H9 (cell line): ENCODE results near the gene PNPLA7. TPM values are rescaled to one million over a fixed set of nuclear protein-coding genes. Genes with fewer than 3 reads are reported as not detected.

Experiments
- DNase-seq: peaks from one replicate; pipeline ENCODE4 v3.0.0-alpha.2; 2017
- H2AFZ ChIP-seq: one replicate; pipeline ENCODE4 v1.6.1; 2013; ENCODE audit warnings: mild to moderate bottlenecking, low read length, control low read depth, moderate library complexity
- H2AK5ac ChIP-seq: 2 replicates; pipeline ENCODE4 v1.6.1; 2013; ENCODE audit warnings: low read length, control low read depth, mixed read lengths; ENCODE audit not compliant: insufficient read length
- H2BK120ac ChIP-seq: one replicate; pipeline ENCODE4 v1.6.1; 2013; ENCODE audit warnings: low read depth, mild to moderate bottlenecking, low read length, control low read depth, inconsistent platforms; ENCODE audit not compliant: poor library complexity, severe bottlenecking
- H2BK12ac ChIP-seq: 2 replicates; pipeline ENCODE4 v1.6.1; 2013; ENCODE audit warnings: low read length, control low read depth, mixed read lengths, low read depth; ENCODE audit not compliant: insufficient read length
- H2BK15ac ChIP-seq: 2 replicates; pipeline ENCODE4 v1.6.1; 2013; ENCODE audit warnings: low read depth, low read length, control low read depth
- H2BK20ac ChIP-seq: one replicate; pipeline ENCODE4 v1.6.1; 2013; ENCODE audit warnings: low read depth, mild to moderate bottlenecking, low read length, control low read depth, inconsistent platforms; ENCODE audit not compliant: poor library complexity, severe bottlenecking
- H2BK5ac ChIP-seq: 2 replicates; pipeline ENCODE4 v1.6.1; 2013; ENCODE audit warnings: low read length, control low read depth, mixed read lengths; ENCODE audit not compliant: insufficient read length
- H3K14ac ChIP-seq: 2 replicates; pipeline ENCODE4 v1.6.1; 2013; ENCODE audit warnings: low read length, control low read depth; ENCODE audit not compliant: insufficient read depth
- H3K18ac ChIP-seq: 2 replicates; pipeline ENCODE4 v1.6.1; 2013; ENCODE audit warnings: low read depth, mild to moderate bottlenecking, mixed read lengths, low read length, control low read depth; ENCODE audit not compliant: insufficient read length
- H3K23ac ChIP-seq: 2 replicates; pipeline ENCODE4 v1.6.1; 2013; ENCODE audit warnings: low read length, control low read depth, mixed read lengths, low read depth; ENCODE audit not compliant: insufficient read length
- H3K23me2 ChIP-seq: 2 replicates; pipeline ENCODE4 v1.6.1; 2013; ENCODE audit warnings: low read depth, mild to moderate bottlenecking, mixed read lengths, low read length, control low read depth; ENCODE audit not compliant: insufficient read length, poor library complexity, severe bottlenecking
- H3K27ac ChIP-seq: 2 replicates; pipeline ENCODE4 v1.5.1; 2013; ENCODE audit warnings: low read length, control low read depth, mixed read lengths, low read depth; ENCODE audit not compliant: insufficient read length
- H3K27me3 ChIP-seq: 2 replicates; pipeline ENCODE4 v1.6.1; 2013; ENCODE audit warnings: low read length, control low read depth, inconsistent platforms; ENCODE audit not compliant: insufficient read depth
- H3K4ac ChIP-seq: 2 replicates; pipeline ENCODE4 v1.6.1; 2013; ENCODE audit warnings: low read depth, mild to moderate bottlenecking, control low read depth, inconsistent platforms, low read length, moderate library complexity
- H3K4me1 ChIP-seq: 2 replicates; pipeline ENCODE4 v1.6.1; 2013; ENCODE audit warnings: low read length, control low read depth, inconsistent platforms; ENCODE audit not compliant: insufficient read depth
- H3K4me2 ChIP-seq: 2 replicates; pipeline ENCODE4 v1.6.1; 2013; ENCODE audit warnings: low read length, control low read depth, mixed read lengths; ENCODE audit not compliant: insufficient read length, insufficient read depth
- H3K56ac ChIP-seq: 2 replicates; pipeline ENCODE4 v1.6.1; 2013; ENCODE audit warnings: low read depth, mild to moderate bottlenecking, mixed read lengths, low read length, control low read depth; ENCODE audit not compliant: insufficient read length
- H3K79me1 ChIP-seq: 2 replicates; pipeline ENCODE4 v1.6.1; 2013; ENCODE audit warnings: low read depth, mild to moderate bottlenecking, moderate library complexity, low read length, control low read depth, inconsistent platforms; ENCODE audit not compliant: insufficient read depth, poor library complexity, severe bottlenecking
- H3K79me2 ChIP-seq: 2 replicates; pipeline ENCODE4 v1.6.1; 2013; ENCODE audit warnings: low read length, control low read depth, inconsistent platforms; ENCODE audit not compliant: insufficient read depth
- H3K9ac ChIP-seq: 2 replicates; pipeline ENCODE4 v1.6.1; 2013; ENCODE audit warnings: low read length, control low read depth, mixed read lengths; ENCODE audit not compliant: insufficient read length; ENCODE audit errors: extremely low read depth
- H3K9me3 ChIP-seq: one replicate; pipeline ENCODE4 v1.6.1; 2013; ENCODE audit warnings: low read depth, low read length, inconsistent platforms; ENCODE audit not compliant: control insufficient read depth
- H3T11ph ChIP-seq: one replicate; pipeline ENCODE4 v1.6.1; 2013; ENCODE audit warnings: mild to moderate bottlenecking, low read length, control low read depth, inconsistent platforms
- H4K20me1 ChIP-seq: one replicate; pipeline ENCODE4 v1.6.1; 2013; ENCODE audit not compliant: control insufficient read depth, insufficient read length, insufficient read depth
- H4K5ac ChIP-seq: 2 replicates; pipeline ENCODE4 v1.6.1; 2013; ENCODE audit warnings: low read depth, mild to moderate bottlenecking, mixed read lengths, low read length, control low read depth; ENCODE audit not compliant: insufficient read length
- H4K8ac ChIP-seq: replicated peaks from 2 replicates; pipeline ENCODE4 v1.6.1; 2013; ENCODE audit warnings: low read length, control low read depth, mixed read lengths, low read depth; ENCODE audit not compliant: insufficient read length
- H4K91ac ChIP-seq: 2 replicates; pipeline ENCODE4 v1.6.1; 2013; ENCODE audit warnings: low read depth, mild to moderate bottlenecking, moderate library complexity, mixed read lengths, low read length, control low read depth; ENCODE audit not compliant: insufficient read length
- H3K27ac Mint-ChIP-seq, 3 experiments: 2 replicates in 2 of 3; 3 replicates in 1 of 3; pipeline ENCODE4 v1.8.0; 2020 to 2021; ENCODE audit warnings: mixed read lengths in 3 of 3, mild to moderate bottlenecking in 1 of 3, moderate library complexity in 1 of 3
- H3K27me3 Mint-ChIP-seq: 2 replicates; pipeline ENCODE4 v1.8.0; 2021; ENCODE audit warnings: low read depth, mild to moderate bottlenecking, moderate library complexity, mixed read lengths
- H3K36me3 Mint-ChIP-seq, 3 experiments: 2 replicates in 2 of 3; 3 replicates in 1 of 3; pipeline ENCODE4 v1.8.0; 2020 to 2021; ENCODE audit warnings: low read depth in 3 of 3, mixed read lengths in 3 of 3; ENCODE audit not compliant: insufficient read depth in 1 of 3
- H3K4me1 Mint-ChIP-seq, 2 experiments: 2 replicates each; pipeline ENCODE4 v1.8.0; 2020; ENCODE audit warnings: mixed read lengths in 2 of 2
- H3K4me3 Mint-ChIP-seq, 2 experiments: 2 replicates in 1 of 2; 3 replicates in 1 of 2; pipeline ENCODE4 v1.8.0; 2020 to 2021; ENCODE audit warnings: mild to moderate bottlenecking in 2 of 2, mixed read lengths in 2 of 2, moderate library complexity in 1 of 2
- H3K9me3 Mint-ChIP-seq, 2 experiments: 2 replicates in 1 of 2; 3 replicates in 1 of 2; pipeline ENCODE4 v1.8.0; 2020; ENCODE audit warnings: mild to moderate bottlenecking in 2 of 2, mixed read lengths in 2 of 2, moderate library complexity in 1 of 2
- WGBS: extraction: QIAGEN DNeasy Blood & Tissue Kit; methylation state at CpG from one replicate; pipeline ENCODE4 v1.1.7; 2013; ENCODE audit warnings: missing lambda C conversion rate, low lambda C conversion rate, mixed read lengths; ENCODE audit not compliant: insufficient read length; ENCODE audit errors: extremely low coverage; 5-methylcytosine and 5-hydroxymethylcytosine counted together
- total RNA-seq: library from RNA; stranded (reverse); gene quantifications from 2 replicates; pipeline ENCODE4 v1.2.1, GENCODE V29; 2021
- TF ChIP-seq, protein P1 (sequence below): fragments of 200-600 bp; sonication (generic); conservative IDR thresholded peaks from 3 replicates; pipeline ENCODE4 v1.8.0; 2021; ENCODE audit warnings: antibody characterized with exemption, mild to moderate bottlenecking

The PNPLA7 gene
- total RNA-seq, 1 experiment from 2014 or later, result 1.8 TPM

DNA sequence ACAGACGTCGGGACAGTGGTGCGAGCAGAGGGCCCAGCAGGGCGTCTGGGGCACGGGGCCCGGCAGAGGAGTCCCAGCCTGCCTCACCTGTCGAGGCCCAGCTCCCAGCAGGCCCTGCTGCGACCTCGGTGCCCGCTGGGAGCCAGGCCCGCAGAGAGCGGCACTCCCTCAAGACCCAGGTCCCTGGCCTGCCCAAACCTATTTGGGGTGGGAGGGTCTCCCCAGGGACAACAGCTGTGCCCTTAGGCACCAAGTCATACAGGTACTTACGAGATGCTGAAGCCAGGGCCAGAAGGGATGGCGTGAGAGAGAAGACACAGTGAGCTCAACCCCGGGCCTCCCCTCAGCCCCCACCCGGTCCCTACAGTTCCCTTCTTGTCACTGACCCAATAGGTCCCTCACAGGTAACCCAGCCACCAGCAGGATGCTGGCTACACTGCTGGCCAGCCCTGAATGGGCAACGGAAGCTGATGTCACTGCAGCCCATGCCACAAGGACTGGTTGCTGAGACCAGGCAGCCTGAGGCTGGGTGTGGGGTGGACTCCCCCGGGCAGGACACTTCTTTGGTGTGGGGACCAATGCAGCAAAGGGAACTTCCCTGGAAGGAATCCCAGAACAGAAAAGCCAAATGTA is 94.7 kb downstream of the PNPLA7 start:
- TF ChIP-seq, protein P1, sequence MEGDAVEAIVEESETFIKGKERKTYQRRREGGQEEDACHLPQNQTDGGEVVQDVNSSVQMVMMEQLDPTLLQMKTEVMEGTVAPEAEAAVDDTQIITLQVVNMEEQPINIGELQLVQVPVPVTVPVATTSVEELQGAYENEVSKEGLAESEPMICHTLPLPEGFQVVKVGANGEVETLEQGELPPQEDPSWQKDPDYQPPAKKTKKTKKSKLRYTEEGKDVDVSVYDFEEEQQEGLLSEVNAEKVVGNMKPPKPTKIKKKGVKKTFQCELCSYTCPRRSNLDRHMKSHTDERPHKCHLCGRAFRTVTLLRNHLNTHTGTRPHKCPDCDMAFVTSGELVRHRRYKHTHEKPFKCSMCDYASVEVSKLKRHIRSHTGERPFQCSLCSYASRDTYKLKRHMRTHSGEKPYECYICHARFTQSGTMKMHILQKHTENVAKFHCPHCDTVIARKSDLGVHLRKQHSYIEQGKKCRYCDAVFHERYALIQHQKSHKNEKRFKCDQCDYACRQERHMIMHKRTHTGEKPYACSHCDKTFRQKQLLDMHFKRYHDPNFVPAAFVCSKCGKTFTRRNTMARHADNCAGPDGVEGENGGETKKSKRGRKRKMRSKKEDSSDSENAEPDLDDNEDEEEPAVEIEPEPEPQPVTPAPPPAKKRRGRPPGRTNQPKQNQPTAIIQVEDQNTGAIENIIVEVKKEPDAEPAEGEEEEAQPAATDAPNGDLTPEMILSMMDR, result no peak
- H3K79me1 ChIP-seq, result no peaks in the 10 kb centered on the region
- H3T11ph ChIP-seq, result no peak overlapping the region
- no peak for DNase-seq
- H3K36me3 Mint-ChIP-seq, result peaks cover 0 to 24% (median 15%) of the 10 kb centered on the region in 3 experiments; a peak in 5 of 7 replicates
- no peak overlapping the region for H3K4me3 Mint-ChIP-seq
- H3K27me3 ChIP-seq, result no peaks in the 10 kb centered on the region
- no peak overlapping the region for H2AFZ ChIP-seq
- H3K4me1 ChIP-seq, result no peaks in the 10 kb centered on the region
- H2BK12ac ChIP-seq, result no peak overlapping the region
- H2BK20ac ChIP-seq, result no peak overlapping the region
- H4K20me1 ChIP-seq, result peaks cover 3% of the 10 kb centered on the region
- peaks cover 7% of the 10 kb centered on the region for H3K27me3 Mint-ChIP-seq
- no peak overlapping the region for H3K23ac ChIP-seq
- no peak overlapping the region for H4K5ac ChIP-seq
- H2BK5ac ChIP-seq, result no peak overlapping the region
- no peaks in the 10 kb centered on the region for H3K79me2 ChIP-seq
- no peak overlapping the region for H2BK15ac ChIP-seq
- H3K27ac Mint-ChIP-seq, result no peak overlapping the region
- H3K4me2 ChIP-seq, result no peak overlapping the region
- WGBS, result no CpG with 5 or more reads among the region's 18 CpGs
- H3K18ac ChIP-seq, result no peak overlapping the region
- H2BK120ac ChIP-seq, result no peak overlapping the region
- H4K91ac ChIP-seq, result no peak overlapping the region
- peaks cover 5 to 16% of the 10 kb centered on the region in 2 experiments; a peak in 3 of 4 replicates for H3K4me1 Mint-ChIP-seq
- H3K14ac ChIP-seq, result no peak overlapping the region
- H3K4ac ChIP-seq, result no peak overlapping the region
- H3K9me3 ChIP-seq, result no peaks in the 10 kb centered on the region
- H3K9ac ChIP-seq, result no peak overlapping the region
- no peak overlapping the region for H2AK5ac ChIP-seq
- H4K8ac ChIP-seq, result no peak overlapping the region
- H3K27ac ChIP-seq, result no peak overlapping the region
- H3K23me2 ChIP-seq, result peaks cover 4% of the 10 kb centered on the region
- no peak overlapping the region for H3K56ac ChIP-seq
- H3K9me3 Mint-ChIP-seq, result no peaks in the 10 kb centered on the region
